ENCODE results near the gene RASGRF2. TPM values are rescaled to one million over a fixed set of nuclear protein-coding genes. Genes with fewer than 3 reads are reported as not detected.

Gene RASGRF2
- total and polyA plus RNA-seq, 2 of the 8 experiments (the other 6 are each of a cell fraction or from before 2014, with no cell fraction given), result 2.6 to 29.5 TPM

DNA sequence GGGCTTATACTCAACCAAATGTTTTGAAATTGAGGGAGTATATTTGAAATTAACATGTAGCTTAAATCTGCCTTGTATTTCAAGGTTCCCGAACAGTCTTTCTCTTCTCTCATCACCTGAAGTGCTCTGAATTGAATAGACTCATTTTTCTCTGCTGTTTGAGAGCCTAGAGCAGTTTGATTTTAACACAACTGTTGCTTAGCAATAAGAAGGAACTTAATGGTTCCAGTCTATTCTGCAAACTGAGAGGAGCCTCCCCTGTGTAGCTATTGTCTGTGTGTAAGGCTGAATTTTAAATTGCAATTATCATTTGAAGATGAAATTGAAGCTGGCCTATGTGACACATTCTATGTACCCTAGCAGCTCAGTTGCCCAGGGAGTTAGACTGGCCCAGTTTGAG, 185.9 kb downstream of the RASGRF2 start:
- FAIRE-seq, result no peak
- POLR2A ChIA-PET (ENCODE audit: partially characterized antibody), result no interaction called here

More for the DNA sequence above, 185.9 kb downstream of the RASGRF2 start:
- CTCF ChIA-PET (ENCODE audit: partially characterized antibody), result interaction anchor here (1.0 to 1.7 kb wide), 4 partner anchors 19 to 147 kb away, joined by 3 to 7 read pairs (median 4); no protein-coding TSS in a partner anchor
- WGBS, 2 experiments (ENCODE audit: extremely low coverage in 1 of 2, insufficient coverage in 1 of 2, insufficient read length in 1 of 2, insufficient replicate concordance in 2 of 2, low coverage in 1 of 2, low lambda C conversion rate in 2 of 2, missing lambda C conversion rate in 1 of 2), result 78% methylated on average over 1 of the region's 1 CpG; no CpG with 5 or more reads in 1 of the 2 experiments
- Histone ChIP-seq H3K23me2 (ENCODE audit: low read depth, low read length) (no peaks in the 10 kb centered on the region), H4K20me1 (replicated peaks in 1 of 2; ENCODE audit: control insufficient read depth in 1 of 2, insufficient read depth in 2 of 2, low read length in 2 of 2) (no peaks in the 10 kb centered on the region), H3K23ac (ENCODE audit: insufficient read length) (no peak overlapping the region), H3K79me1 (ENCODE audit: low read depth, low read length) (no peaks in the 10 kb centered on the region), H2AK5ac (ENCODE audit: low read depth, low read length) (no peak overlapping the region), H3K14ac (ENCODE audit: insufficient read length) (no peak overlapping the region), H2BK12ac (ENCODE audit: low read depth, low read length) (no peak overlapping the region), H2BK5ac (ENCODE audit: low read depth, low read length) (no peak overlapping the region), H3K36me3 (ENCODE audit: control insufficient read depth in 2 of 4, insufficient read depth in 4 of 4, low read length in 3 of 4) (no peaks in the 10 kb centered on the region), H2AFZ (ENCODE audit: low read length) (no peak overlapping the region), H3K27me3 (replicated peaks in 1 of 4; ENCODE audit: control insufficient read depth in 3 of 4, extremely low read depth in 1 of 4, insufficient read depth in 3 of 4, low read length in 3 of 4) (no peaks in the 10 kb centered on the region), H3K4ac (replicated peaks; ENCODE audit: insufficient read length, low read depth, low read length) (no peak overlapping the region), H2BK15ac (ENCODE audit: low read length) (no peak overlapping the region), H2BK20ac (ENCODE audit: low read length) (no peak overlapping the region), H2BK120ac (replicated peaks; ENCODE audit: low read depth, low read length) (no peak overlapping the region), H3K27ac (ENCODE audit: low read depth, low read length) (no peak overlapping the region), H3K9ac (replicated peaks in 1 of 4; ENCODE audit: extremely low read depth in 1 of 4, low read depth in 3 of 4, low read length in 3 of 4) (no peak overlapping the region), H3K9me3 (ENCODE audit: insufficient read depth in 2 of 2, low read depth in 1 of 2, low read length in 1 of 2) (no peaks in the 10 kb centered on the region), H3K4me2 (ENCODE audit: insufficient read depth in 1 of 2, low read depth in 2 of 2, low read length in 2 of 2) (no peak overlapping the region), H4K5ac (ENCODE audit: insufficient read length, low read depth, low read length) (no peak overlapping the region), H3K79me2 (ENCODE audit: control insufficient read depth in 1 of 2, insufficient read depth in 2 of 2, low read length in 2 of 2) (no peaks in the 10 kb centered on the region), H3K18ac (ENCODE audit: extremely low read depth, low read length) (no peak overlapping the region), H4K8ac (ENCODE audit: extremely low read depth, insufficient read depth, low read length) (no peak overlapping the region), H3K4me3 (ENCODE audit: extremely low read depth in 1 of 4, insufficient read depth in 2 of 4, low read depth in 3 of 4, low read length in 4 of 4) (no peak overlapping the region), H4K91ac (replicated peaks; ENCODE audit: insufficient read length, low read length) (no peak overlapping the region), H3K4me1 (replicated peaks in 1 of 4; ENCODE audit: control insufficient read depth in 3 of 4, insufficient read depth in 4 of 4, low read length in 3 of 4) (peaks cover 0 to 2% (median 0%) of the 10 kb centered on the region in 4 experiments; a peak in 1 of 7 replicates), H3K56ac (replicated peaks; ENCODE audit: insufficient read length, low read depth, low read length) (no peak overlapping the region)
- no peak for DNase-seq (ENCODE audit: low read depth in 1 of 2, low spot score in 2 of 2)
- TF ChIP-seq POU5F1 (IDR thresholded peaks at IDR 0.05; ENCODE audit: low read depth, low read length) (no peak), BACH1 (IDR thresholded peaks at IDR 0.05; ENCODE audit: low read length) (no peak), CBX8 (IDR thresholded peaks at IDR 0.05; ENCODE audit: borderline replicate concordance, low read depth, low read length) (no peak), CREB1 (IDR thresholded peaks at IDR 0.05) (no peak), SP2 (IDR thresholded peaks at IDR 0.05; ENCODE audit: low read length) (no peak), CEBPB (IDR thresholded peaks at IDR 0.05; ENCODE audit: low read depth, low read length) (no peak), MAFK (IDR thresholded peaks at IDR 0.05; ENCODE audit: low read depth, low read length) (no peak), CTBP2 (IDR thresholded peaks at IDR 0.05; ENCODE audit: borderline replicate concordance, insufficient read depth, insufficient read length, low read length) (no peak), NANOG (IDR thresholded peaks at IDR 0.05; ENCODE audit: insufficient read depth, low read depth, low read length, poor library complexity, severe bottlenecking) (no peak), RNF2 (IDR thresholded peaks at IDR 0.05; ENCODE audit: borderline replicate concordance, low read depth, low read length, missing control alignments, poor library complexity, severe bottlenecking) (no peak)

Measured in H1 (cell line).